Fibroblast of peridontal ligament (primary cell): ENCODE results near the gene MORN5.

ENCODE experiments used
- DNase-seq: peaks from one replicate; pipeline ENCODE4 v3.0.0-alpha.2; 2010; ENCODE audit errors: extremely low read depth

MORN5 gene

DNA sequence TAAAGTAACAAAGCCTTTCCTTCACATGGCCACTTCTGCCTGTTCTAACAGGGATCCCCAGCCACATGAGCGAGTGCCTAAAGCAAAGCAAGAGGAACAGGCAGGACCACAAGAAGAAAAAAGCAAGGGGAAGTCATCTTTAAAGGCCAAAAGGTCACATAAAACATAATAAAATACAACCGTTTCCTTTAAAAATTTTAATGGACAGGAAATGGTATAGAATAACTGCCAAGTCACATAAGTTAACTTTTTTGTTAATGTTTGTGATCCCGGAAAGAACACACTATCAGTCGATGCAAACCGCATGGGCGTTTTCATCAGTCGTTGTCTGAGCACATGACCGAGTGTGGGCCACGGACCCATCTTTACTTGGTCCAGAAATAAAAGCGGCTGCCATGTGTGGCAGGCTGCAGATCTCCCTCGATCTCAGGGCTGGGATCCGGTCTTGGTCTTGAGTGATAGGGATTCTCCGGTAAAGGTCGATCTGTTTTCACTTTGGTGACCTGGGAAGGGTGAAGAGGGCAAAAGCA lies 15.8 kb upstream of the MORN5 start:
- DNase-seq: no peak

DNA sequence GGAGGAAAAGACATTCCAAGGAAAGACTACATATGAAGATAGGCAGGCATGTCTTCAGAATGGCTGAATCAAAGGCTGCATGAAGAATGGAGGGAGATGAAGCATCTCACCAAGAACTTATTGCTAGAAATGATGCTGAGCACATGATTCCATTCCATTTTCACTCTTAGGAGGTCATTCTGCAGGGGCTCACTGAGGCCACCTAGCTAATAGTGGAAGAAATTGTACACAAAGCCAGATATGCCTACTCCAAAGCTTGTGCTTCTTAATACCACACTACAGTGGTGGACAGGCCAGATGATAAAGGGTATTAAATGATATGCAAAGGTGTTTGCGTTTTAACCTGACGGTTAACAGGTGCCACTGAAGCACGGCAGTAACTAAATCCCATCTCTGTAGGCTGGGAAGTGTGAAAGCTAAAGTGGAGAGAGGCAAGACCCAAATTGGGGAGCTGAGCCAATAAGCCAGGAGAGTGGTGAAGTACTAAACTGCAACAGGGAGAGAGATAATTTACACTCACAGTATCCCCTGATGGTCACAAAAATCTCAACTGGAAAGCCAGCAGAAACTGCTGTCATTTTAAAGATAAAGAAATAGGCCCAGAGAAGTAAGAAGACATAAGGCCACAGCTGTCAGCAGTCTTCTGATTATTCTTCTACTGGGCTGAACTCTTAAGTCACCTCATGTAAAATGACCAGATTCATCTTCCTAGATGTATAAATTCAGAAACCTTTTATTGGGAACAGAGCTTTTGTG lies 14.7 kb upstream of the MORN5 start:
- DNase-seq: peak; percentile 5

GRCh38 chr9:122145592-122145863 lies 14.2 kb upstream of the MORN5 start:
- no peak for DNase-seq

GRCh38 chr9:122151267-122151828 lies 8.4 kb upstream of the MORN5 start:
- DNase-seq: peak; percentile 3

GRCh38 chr9:122155796-122156195 lies 3.9 kb upstream of the MORN5 start:
- no peak for DNase-seq

- DNase-seq: peak; percentile 44
These were observed 1.5 kb upstream of the MORN5 start for GRCh38 chr9:122158202-122158601.

DNA sequence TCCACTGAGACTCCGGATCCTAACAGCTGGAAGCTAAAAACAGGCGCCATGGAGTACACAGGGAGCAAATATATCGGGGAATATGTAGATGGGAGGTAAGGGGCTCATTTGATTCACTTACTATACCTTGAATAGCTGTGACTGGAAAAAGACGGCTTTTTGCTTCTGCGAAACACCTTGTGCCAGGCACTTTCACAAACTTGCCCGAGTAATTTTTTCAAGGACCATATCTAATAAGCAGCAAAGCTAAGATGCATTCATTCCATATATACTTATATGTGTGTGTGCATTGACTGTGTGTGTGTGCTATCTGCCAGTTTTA lies 178 bp downstream of the MORN5 start:
- no peak for DNase-seq

DNA sequence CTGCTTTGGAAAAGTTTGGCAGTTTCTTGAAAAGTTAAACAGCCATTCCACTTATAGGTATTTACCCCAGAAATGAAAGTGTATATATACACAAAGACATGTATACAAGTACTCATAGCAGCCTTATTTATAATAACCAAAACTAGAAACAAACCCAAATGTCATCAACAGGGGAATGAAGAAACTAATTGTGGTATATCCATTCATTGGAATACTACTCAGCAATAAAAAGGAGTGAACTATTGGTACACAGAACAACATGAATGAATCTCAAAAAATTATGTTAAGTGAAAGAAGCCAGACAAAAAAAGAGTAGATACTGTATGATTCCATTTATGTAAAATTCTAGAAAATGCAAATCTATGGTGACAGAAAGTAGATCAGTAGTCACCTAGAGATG lies 2.7 kb downstream of the MORN5 start:
- DNase-seq: no peak

DNA sequence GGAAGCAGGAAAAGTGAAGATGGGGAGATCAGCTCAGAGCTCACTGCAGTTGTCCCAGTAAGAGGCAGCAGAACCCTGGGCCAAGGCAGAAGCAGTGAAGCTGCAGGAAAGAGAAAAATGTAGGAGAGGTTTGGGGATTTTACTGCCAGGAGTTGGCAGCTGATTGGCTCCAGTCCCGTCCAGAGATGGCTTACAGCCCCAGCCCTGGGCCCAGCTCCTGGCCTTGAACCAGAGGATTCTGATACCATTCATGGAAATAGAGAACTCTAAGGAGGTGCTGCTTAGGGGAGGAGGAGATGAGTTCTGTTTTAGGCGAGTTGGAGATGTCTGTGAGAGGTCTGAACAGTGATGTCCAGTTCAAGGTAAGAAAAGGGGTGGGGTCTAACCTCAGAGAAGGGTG lies 4.6 kb downstream of the MORN5 start:
- no peak for DNase-seq

GRCh38 chr9:122168356-122168755 lies 8.6 kb downstream of the MORN5 start:
- no peak for DNase-seq

DNA sequence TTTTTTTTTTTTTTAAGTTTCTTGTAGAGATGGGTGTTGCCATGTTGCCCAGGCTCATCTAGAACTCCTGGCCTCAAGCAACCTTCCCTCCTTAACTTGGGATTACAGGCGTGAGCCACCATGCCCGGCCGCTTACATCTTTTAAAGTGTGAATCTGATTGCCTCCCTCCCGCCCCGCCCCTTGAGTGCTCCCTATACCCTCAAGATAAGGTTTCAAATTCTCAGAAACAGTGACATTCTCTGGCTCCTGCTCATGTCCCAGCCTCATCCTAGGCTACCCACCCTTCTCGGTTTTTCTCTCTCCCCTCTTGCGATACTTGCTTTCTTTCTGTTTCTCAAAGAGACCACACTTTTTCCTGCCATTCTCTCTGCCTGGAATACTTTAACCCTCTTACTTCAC lies 12.4 kb downstream of the MORN5 start:
- no peak for DNase-seq

GRCh38 chr9:122173670-122174069 lies 14.0 kb downstream of the MORN5 start:
- no peak for DNase-seq

DNA sequence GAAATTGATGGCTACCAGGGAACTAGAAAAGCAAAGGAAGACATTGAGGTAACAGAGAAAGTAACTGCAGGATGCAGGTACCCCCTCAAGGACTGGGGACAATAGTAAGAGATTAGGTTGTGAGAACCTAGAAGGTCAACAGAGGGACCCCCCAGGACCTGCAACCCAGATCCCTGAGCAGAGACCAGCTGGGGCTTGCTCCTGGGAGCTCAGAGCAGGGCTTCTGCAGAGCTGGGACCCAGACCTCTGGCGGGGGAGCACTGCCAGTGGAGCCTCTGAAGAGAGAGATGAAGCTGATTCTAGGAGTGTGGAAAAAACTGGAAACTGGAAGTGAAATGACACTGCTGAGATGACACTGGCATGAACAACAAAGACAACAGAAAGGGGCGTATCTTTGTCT lies 17.2 kb downstream of the MORN5 start:
- no peak for DNase-seq

- no peak for DNase-seq
These were observed 19.5 kb downstream of the MORN5 start for GRCh38 chr9:122179054-122179689.

GRCh38 chr9:122179690-122180074 lies 20.0 kb downstream of the MORN5 start:
- no peak for DNase-seq

DNA sequence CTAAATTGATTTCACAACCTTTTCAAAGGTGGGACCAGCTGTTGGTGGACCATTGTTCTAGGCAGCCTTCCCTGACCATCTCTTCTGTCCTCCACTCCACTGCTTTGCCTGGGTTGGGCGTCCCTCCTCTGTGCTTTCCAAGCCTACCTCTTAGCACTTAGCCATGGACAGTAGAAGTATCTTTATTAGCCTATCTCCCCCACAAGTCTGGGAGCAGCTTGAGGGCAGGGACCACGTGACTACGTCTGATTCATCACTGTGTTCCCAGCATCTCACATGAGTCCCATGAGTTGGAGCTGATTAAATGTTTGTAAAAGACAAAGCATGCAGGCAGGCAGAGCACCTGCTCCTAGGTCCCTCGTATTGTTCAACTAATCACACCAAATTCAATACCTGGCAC lies 20.9 kb downstream of the MORN5 start:
- peak; percentile 70 for DNase-seq

- no peak for DNase-seq
These were observed 23.8 kb downstream of the MORN5 start for GRCh38 chr9:122183501-122183900.

DNA sequence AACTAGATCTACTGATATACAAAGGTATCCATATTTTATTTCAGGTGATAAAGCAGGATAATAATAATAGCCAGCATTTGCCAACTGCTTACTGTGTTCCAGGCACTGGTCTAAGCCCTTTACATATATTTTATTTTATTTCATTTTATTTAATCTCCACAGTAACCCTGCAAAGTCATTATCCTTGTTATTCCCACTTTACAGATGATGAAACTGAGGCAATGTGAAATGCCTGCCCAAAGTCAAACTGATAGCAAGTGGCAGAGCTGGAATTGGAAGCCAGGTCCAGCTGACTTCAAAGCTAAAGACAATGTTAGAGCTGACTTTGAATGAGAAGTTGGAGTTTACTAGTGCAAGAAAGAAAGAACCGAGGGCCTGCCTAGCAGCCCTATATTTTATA lies 24.8 kb downstream of the MORN5 start:
- DNase-seq: no peak

GRCh38 chr9:122186301-122186700 lies 26.6 kb downstream of the MORN5 start:
- DNase-seq: no peak

DNA sequence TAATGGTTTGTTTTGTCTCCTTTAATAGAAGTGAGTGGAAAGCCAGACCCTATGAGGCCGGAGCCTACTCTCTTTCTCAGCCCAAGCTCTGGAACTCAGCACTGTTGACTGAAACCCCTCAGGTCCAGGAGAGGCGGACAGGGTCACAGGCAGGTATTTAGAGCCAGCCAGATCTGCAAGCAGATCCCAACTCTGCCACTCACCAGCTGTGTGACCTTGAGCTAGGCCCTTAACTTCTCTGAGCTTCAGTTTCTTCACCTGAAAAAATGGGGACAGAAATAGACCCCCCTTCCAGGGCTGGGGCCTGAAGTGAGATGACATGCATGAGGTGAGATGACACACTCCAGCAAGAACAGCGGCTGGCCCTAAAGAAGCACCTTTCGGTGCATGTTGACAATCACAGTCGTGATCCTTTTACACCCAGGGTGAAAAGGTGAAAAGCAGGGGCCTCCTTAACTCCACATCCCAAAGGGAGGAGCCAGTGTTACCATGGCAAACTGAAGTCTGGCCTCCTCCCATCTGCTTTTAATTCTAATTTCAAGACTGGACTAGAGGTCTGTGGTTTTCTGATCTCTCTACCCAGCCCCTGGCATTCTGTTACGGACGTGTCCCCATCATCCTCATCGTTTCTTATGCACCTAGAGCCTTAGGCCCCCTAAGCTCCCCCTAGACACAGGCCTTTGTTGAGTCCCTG lies 27.2 kb downstream of the MORN5 start:
- peak; percentile 23 for DNase-seq

DNA sequence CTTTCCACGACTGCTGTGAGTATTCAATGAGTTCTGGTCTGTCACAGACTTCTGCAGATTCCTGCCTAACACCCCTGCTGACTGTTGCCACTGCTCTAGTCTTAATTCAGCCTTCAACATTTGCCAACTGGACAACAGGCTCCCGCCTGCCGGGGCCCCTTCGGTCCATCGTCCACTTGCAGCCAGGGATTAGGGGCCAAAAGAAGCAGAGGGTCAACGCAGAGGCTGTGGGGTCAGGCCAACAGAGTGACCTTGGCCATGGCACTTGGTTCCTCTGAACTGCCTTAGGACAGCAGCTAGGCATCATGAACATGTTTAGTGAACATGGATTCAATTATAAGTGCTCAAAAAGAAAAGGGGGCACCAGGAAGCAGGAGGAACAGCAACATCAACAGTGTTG lies 28.7 kb downstream of the MORN5 start:
- DNase-seq: no peak

DNA sequence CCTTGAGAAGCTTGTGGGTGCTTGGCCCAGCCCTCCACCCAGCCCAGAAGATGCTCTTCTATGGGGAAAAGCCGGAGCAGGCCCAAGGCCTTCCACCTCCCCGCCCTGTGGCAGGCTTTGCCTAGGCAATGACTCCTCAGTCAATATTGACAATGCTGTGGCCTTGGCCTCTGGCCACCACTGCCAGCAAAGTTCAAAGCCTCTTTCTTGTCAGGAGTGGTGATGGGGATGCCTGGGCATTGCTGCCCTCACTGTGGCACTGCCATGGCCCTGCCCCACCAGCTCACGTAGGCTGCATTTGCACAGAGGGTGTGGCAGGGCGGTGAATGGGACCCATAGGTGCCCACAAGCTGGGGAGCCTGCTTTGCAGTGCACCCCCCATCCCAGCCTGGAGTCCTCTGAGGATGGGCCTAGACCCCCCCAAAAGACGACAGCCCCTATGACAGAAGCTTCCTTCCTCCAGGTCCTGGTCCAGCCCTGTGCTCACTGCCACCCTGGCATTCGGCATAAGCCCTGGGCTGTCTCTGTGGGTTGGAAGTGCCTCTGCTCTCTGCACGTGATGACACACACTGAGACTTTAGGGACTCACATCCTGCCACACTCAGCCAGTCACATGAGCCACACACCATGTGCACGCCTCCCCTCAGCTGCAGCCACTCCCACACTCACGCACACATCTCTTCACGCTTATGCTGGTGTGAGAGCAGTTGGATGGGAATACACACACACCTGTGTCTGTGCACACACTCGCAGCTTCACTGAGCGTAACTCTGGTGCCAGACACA lies 31.1 kb downstream of the MORN5 start:
- DNase-seq: no peak
